Loucy (cell line): ENCODE results near the gene SNRNP70.
"Not testable (repeated sequence)": the region's sequence is repeated elsewhere in the genome, so short reads cannot be mapped to it uniquely, and the experiment has no call there.

Experiments used
- H2AFZ ChIP-seq: fragments of 200-600 bp; sonication (generic); 2 replicates; pipeline ENCODE4 v1.6.0; 2016; ENCODE audit warnings: antibody characterized with exemption, mild to moderate bottlenecking, low read length, moderate library complexity
- H3F3A ChIP-seq: fragments of 200-600 bp; 2 replicates; pipeline ENCODE4 v1.6.0; 2016; ENCODE audit warnings: antibody characterized with exemption, low read depth, mild to moderate bottlenecking
- H3K27me3 ChIP-seq: fragments of 200-600 bp; sonication (generic); 2 replicates; pipeline ENCODE4 v1.6.1; 2014; ENCODE audit warnings: low read length, mild to moderate bottlenecking; ENCODE audit not compliant: insufficient read depth, poor library complexity, severe bottlenecking
- H3K36me3 ChIP-seq: fragments of 200-600 bp; sonication (generic); 2 replicates; pipeline ENCODE4 v1.6.1; 2016; ENCODE audit warnings: low read length; ENCODE audit not compliant: insufficient read depth
- H3K4me1 ChIP-seq: fragments of 200-600 bp; sonication (generic); 2 replicates; pipeline ENCODE4 v1.5.1; 2014; ENCODE audit warnings: low read length, mild to moderate bottlenecking; ENCODE audit not compliant: insufficient read depth, poor library complexity, severe bottlenecking
- H3K4me2 ChIP-seq: fragments of 200-600 bp; sonication (generic); 2 replicates; pipeline ENCODE4 v1.6.0; 2014; ENCODE audit warnings: antibody characterized with exemption, low read length, low read depth, mild to moderate bottlenecking; ENCODE audit not compliant: poor library complexity, severe bottlenecking
- H3K4me3 ChIP-seq: fragments of 200-600 bp; sonication (generic); 2 replicates; pipeline ENCODE4 v1.5.1; 2014; ENCODE audit warnings: low read length, mild to moderate bottlenecking, mixed read lengths; ENCODE audit not compliant: poor library complexity, severe bottlenecking
- H3K79me2 ChIP-seq: fragments of 200-600 bp; sonication (generic); 2 replicates; pipeline ENCODE4 v1.6.1; 2014; ENCODE audit warnings: low read length; ENCODE audit not compliant: insufficient read depth
- H3K9ac ChIP-seq: fragments of 200-600 bp; sonication (generic); 2 replicates; pipeline ENCODE4 v1.6.0; 2014; ENCODE audit warnings: mild to moderate bottlenecking, low read depth, low read length, moderate library complexity; ENCODE audit not compliant: poor library complexity, severe bottlenecking
- H3K9me2 ChIP-seq: fragments of 200-600 bp; sonication (generic); replicated peaks from 2 replicates; pipeline ENCODE4 v1.6.1; 2016; ENCODE audit warnings: low read depth, low read length, mixed read lengths
- H3K9me3 ChIP-seq: fragments of 200-600 bp; sonication (generic); 2 replicates; pipeline ENCODE4 v1.6.1; 2014; ENCODE audit warnings: mild to moderate bottlenecking, antibody characterized with exemption, low read length, low read depth; ENCODE audit not compliant: insufficient read depth
- H4K20me1 ChIP-seq: fragments of 200-600 bp; sonication (generic); 2 replicates; pipeline ENCODE4 v1.6.0; 2014; ENCODE audit warnings: antibody characterized with exemption, low read length, mild to moderate bottlenecking; ENCODE audit not compliant: insufficient read depth, poor library complexity, severe bottlenecking
- EZH2phosphoT487 ChIP-seq: fragments of 200-600 bp; IDR thresholded peaks from 2 replicates; pipeline ENCODE4 v1.6.1; 2018; ENCODE audit warnings: antibody characterized with exemption, mild to moderate bottlenecking, moderate library complexity, borderline replicate concordance
- TF ChIP-seq, protein P1 (sequence below): fragments of 200-600 bp; sonication (generic); conservative IDR thresholded peaks from 2 replicates; pipeline ENCODE4 v1.5.1; 2014; ENCODE audit warnings: mild to moderate bottlenecking, antibody characterized with exemption, low read length

SNRNP70 gene

DNA sequence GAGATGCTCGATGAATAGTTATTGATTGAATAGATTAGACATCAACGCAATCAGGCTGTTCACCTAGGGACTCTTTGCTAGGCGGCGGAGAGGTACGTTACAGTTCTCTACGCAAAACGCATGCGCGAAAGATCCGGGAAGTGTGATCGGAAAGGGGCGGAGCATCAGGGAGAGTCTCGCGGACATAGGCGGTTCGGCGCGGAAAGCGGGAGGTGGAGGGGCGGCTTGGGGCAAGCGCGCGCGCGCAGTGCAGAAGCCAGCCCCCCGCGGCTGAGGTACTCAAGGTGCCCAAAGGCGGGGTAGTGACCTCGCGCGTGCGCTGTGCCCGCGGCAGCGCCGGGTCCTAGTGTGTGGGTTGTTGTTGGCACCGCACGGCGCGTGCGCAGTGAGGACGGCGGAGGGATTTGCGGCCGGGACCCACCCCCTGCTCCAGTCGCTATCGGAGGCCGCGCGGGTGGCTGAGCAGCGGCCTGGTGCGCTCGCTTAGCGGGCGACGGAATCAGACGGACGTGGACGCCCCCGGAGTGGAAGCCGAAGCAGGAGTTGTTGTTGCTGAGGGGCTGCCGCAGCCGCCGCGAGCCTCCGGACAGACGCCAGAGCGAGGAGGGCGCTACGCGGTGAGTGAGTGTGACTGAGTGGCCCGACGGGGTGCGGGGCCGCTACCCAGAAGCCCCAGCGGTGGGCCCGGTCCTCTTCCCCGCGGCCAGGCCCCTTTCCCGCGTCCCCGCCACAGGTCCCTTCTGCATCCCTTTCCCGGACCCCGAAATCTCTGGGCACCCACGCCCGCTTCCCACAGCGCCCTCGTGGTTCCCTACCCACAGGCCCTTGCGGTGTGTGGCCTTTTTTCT is at the start of gene SNRNP70:
Gene SNRNP70, plus strand, starts transcription at position 432 of the 848 bp plus-strand sequence. CDS start 964 bp downstream, outside the sequence.
- H3K9me3 ChIP-seq: no peaks in the 10 kb centered on the region
- peaks cover 19% of the 10 kb centered on the region for H3K36me3 ChIP-seq
- no peaks in the 10 kb centered on the region for H3F3A ChIP-seq
- peaks cover 50% of the 10 kb centered on the region for H3K79me2 ChIP-seq
- TF ChIP-seq, protein P1, sequence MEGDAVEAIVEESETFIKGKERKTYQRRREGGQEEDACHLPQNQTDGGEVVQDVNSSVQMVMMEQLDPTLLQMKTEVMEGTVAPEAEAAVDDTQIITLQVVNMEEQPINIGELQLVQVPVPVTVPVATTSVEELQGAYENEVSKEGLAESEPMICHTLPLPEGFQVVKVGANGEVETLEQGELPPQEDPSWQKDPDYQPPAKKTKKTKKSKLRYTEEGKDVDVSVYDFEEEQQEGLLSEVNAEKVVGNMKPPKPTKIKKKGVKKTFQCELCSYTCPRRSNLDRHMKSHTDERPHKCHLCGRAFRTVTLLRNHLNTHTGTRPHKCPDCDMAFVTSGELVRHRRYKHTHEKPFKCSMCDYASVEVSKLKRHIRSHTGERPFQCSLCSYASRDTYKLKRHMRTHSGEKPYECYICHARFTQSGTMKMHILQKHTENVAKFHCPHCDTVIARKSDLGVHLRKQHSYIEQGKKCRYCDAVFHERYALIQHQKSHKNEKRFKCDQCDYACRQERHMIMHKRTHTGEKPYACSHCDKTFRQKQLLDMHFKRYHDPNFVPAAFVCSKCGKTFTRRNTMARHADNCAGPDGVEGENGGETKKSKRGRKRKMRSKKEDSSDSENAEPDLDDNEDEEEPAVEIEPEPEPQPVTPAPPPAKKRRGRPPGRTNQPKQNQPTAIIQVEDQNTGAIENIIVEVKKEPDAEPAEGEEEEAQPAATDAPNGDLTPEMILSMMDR: no peak
- no peak for TF ChIP-seq EZH2phosphoT487
- H4K20me1 ChIP-seq: peaks cover 45% of the 10 kb centered on the region
- H3K9me2 ChIP-seq: no peaks in the 10 kb centered on the region
- peak within 1 kb of the TSS; percentile 94 for H3K4me3 ChIP-seq
- H3K27me3 ChIP-seq: peaks cover 5% of the 10 kb centered on the region
- peak within 1 kb of the TSS; percentile 53 for H2AFZ ChIP-seq
- H3K4me2 ChIP-seq: peak within 1 kb of the TSS; percentile 96
- peaks cover 19% of the 10 kb centered on the region for H3K4me1 ChIP-seq
- peak within 1 kb of the TSS; percentile 96 for H3K9ac ChIP-seq

DNA sequence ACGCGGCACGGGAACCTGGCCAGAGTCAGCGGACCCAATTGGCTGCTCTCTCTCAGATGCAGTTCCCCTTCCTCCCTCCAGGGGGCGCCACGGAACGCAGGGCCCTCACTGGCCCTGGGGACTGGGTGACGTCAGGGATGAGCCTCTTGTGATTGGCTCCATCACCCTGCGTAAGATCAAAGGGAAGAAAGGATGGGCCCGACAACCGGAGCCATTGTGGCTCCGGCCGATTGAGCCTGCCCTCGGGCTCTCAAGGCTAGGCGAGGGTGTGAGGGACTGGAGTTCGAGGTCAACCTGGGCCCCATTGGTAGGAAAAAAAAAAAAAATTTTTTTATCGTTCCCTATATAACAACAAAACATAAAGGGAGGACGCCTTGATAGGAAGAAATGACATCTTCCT is 48.4 kb upstream of the SNRNP70 start, which contains the start of gene CGB1:
Gene CGB1, minus strand, starts transcription at position 81 of the 400 bp plus-strand sequence. CDS start 184 bp downstream, outside the sequence.
- H2AFZ ChIP-seq, H3K36me3 ChIP-seq, H3K27me3 ChIP-seq, H3K9ac ChIP-seq, H3K4me3 ChIP-seq, H3F3A ChIP-seq, H3K79me2 ChIP-seq, H3K4me1 ChIP-seq, H3K4me2 ChIP-seq, H3K9me2 ChIP-seq, H4K20me1 ChIP-seq, H3K9me3 ChIP-seq: not testable (repeated sequence)
- TF ChIP-seq, protein P1: peak; percentile 70

GRCh38 chr19:49038111-49038510 is 47.1 kb upstream of the SNRNP70 start:
- H3K4me1 ChIP-seq, H3K4me3 ChIP-seq, H3K36me3 ChIP-seq, H3K9me2 ChIP-seq, H3F3A ChIP-seq, H3K9me3 ChIP-seq, H2AFZ ChIP-seq, H3K79me2 ChIP-seq, H3K27me3 ChIP-seq, H3K9ac ChIP-seq, H4K20me1 ChIP-seq, H3K4me2 ChIP-seq: not testable (repeated sequence)

- not testable (repeated sequence) for H3K27me3 ChIP-seq, H4K20me1 ChIP-seq, H3K4me1 ChIP-seq, H3K9me3 ChIP-seq, H3K9ac ChIP-seq, H3K79me2 ChIP-seq, H3K36me3 ChIP-seq, H3K9me2 ChIP-seq, H3F3A ChIP-seq, H2AFZ ChIP-seq, H3K4me2 ChIP-seq, H3K4me3 ChIP-seq
These were observed 46.5 kb upstream of the SNRNP70 start for GRCh38 chr19:49038557-49039276.

DNA sequence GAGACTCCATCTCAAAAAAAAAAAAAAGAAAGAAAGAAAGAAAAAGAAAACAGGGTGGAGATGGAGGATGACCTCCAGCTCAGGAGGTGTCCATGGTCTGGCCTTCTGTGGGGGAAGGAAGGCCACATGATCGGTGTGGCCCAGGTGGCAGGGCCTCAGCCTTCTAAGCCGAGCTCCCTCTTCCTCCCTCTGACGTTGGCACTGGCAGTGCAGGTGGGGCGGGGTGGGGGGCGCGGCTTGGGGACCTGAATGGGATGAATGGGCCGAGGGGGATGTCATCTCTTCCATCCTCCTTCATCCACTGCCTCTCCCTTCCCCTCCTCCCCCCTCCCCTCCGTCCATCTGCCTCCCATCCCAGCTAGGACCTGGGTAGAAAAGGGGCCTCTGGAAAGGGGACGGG is 45.5 kb upstream of the SNRNP70 start:
- not testable (repeated sequence) for H3K36me3 ChIP-seq, H3K4me3 ChIP-seq, H3K4me1 ChIP-seq, H3F3A ChIP-seq, H2AFZ ChIP-seq, H3K27me3 ChIP-seq, H3K4me2 ChIP-seq, H4K20me1 ChIP-seq, H3K9ac ChIP-seq, H3K79me2 ChIP-seq, H3K9me3 ChIP-seq, H3K9me2 ChIP-seq
